ENCODE data around the gene AGTR1.

AGTR1 gene

GRCh38 chr3:148680289-148680688 is 17.4 kb upstream of the AGTR1 start:
- CTCF ChIA-PET: no interaction called here
- TF ChIP-seq CTCF (IDR thresholded peaks at IDR 0.05; ENCODE audit: control extremely low read depth, extremely low read depth, low read depth, missing control alignments): no peak
- no peak for DNase-seq (ENCODE audit: extremely low spot score)
- POLR2A ChIA-PET: no interaction called here

- no peak for TF ChIP-seq CTCF (IDR thresholded peaks at IDR 0.05; ENCODE audit: control extremely low read depth, extremely low read depth, low read depth, missing control alignments)
- ChIA-PET POLR2A (no interaction called here), CTCF (no interaction called here)
- no peak for DNase-seq (ENCODE audit: extremely low spot score)
Measured at GRCh38 chr3:148681080-148681479, 16.6 kb upstream of the AGTR1 start.

GRCh38 chr3:148682997-148683396 is 14.7 kb upstream of the AGTR1 start:
- TF ChIP-seq CTCF (IDR thresholded peaks at IDR 0.05; ENCODE audit: control extremely low read depth, extremely low read depth, low read depth, missing control alignments): no peak
- ChIA-PET CTCF (no interaction called here), POLR2A (no interaction called here)
- DNase-seq (ENCODE audit: extremely low spot score): no peak

- DNase-seq (ENCODE audit: extremely low spot score): no peak
- ChIA-PET POLR2A (no interaction called here), CTCF (no interaction called here)
- TF ChIP-seq CTCF (IDR thresholded peaks at IDR 0.05; ENCODE audit: control extremely low read depth, extremely low read depth, low read depth, missing control alignments): no peak
Measured at GRCh38 chr3:148694116-148694515, 3.6 kb upstream of the AGTR1 start.

- DNase-seq (ENCODE audit: extremely low spot score): no peak
- POLR2A ChIA-PET: no interaction called here
- no peak for TF ChIP-seq CTCF (IDR thresholded peaks at IDR 0.05; ENCODE audit: control extremely low read depth, extremely low read depth, low read depth, missing control alignments)
- CTCF ChIA-PET: no interaction called here
Measured at GRCh38 chr3:148698190-148698810, 597 bp downstream of the AGTR1 start.

GRCh38 chr3:148705314-148705713 is 7.6 kb downstream of the AGTR1 start:
- no peak for TF ChIP-seq CTCF (IDR thresholded peaks at IDR 0.05; ENCODE audit: control extremely low read depth, extremely low read depth, low read depth, missing control alignments)
- ChIA-PET POLR2A (no interaction called here), CTCF (no interaction called here)
- no peak for DNase-seq (ENCODE audit: extremely low spot score)
